HCT116 (cell line): ENCODE data around the gene PRTG. TPM values are rescaled to one million over a fixed set of nuclear protein-coding genes. Genes with fewer than 3 reads are reported as not detected.

ENCODE experiments used
- ATAC-seq: fragments of 200-7000 bp; cut with Tn5 transposase; 2 replicates; pipeline ENCODE4 v1.9.1; 2020; ENCODE audit warnings: mild to moderate bottlenecking, moderate library complexity
- BruUV-seq: library from RNA; stranded (reverse); fragments of 400-500 nt; replicated peaks from 2 replicates; lab custom pipeline; 2021; lab: Mats Ljungman, UMichigan
- CTCF ChIA-PET: fragments of 300-600 bp; sonication (Branson Sonifier 250); formaldehyde crosslinking; loops from one replicate; lab custom pipeline; 2021; ENCODE audit warnings: antibody characterized with exemption; lab: Charles Lee
- POLR2A ChIA-PET: fragments of 300-600, 350-600 bp; sonication (Branson Sonifier 250); formaldehyde crosslinking; loops from one replicate; lab custom pipeline; 2021; ENCODE audit warnings: antibody characterized with exemption; lab: Charles Lee
- RAD21 ChIA-PET, 2 experiments: fragments of 300-600 bp; sonication (Branson Sonifier 250); formaldehyde crosslinking; loops; one replicate each; lab custom pipeline; 2023; ENCODE audit warnings: low total read pairs in 2 of 2; ENCODE audit not compliant: uncharacterized antibody in 2 of 2, unreplicated experiment in 2 of 2, low non-redundant PET in 1 of 2; lab: Charles Lee
- DNase-seq: peaks from one replicate; pipeline ENCODE4 v3.0.0-alpha.2; 2010; ENCODE audit warnings: low read depth, low spot score
- H2AFZ ChIP-seq: fragments of 200-600 bp; shearing (Covaris generic), sonication (generic); 2 replicates; pipeline ENCODE4 v1.6.1; 2017; ENCODE audit warnings: low read depth, mixed run types, mixed read lengths, antibody characterized with exemption, low read length; ENCODE audit not compliant: poor library complexity, severe bottlenecking
- H3K27ac ChIP-seq: 2 replicates; pipeline ENCODE4 v1.5.1; 2012; ENCODE audit warnings: low read depth, low read length
- H3K27me3 ChIP-seq: fragments of 200-600 bp; sonication (generic); 2 replicates; pipeline ENCODE4 v1.6.1; 2016; ENCODE audit warnings: mixed run types, low read length, mixed read lengths; ENCODE audit not compliant: insufficient read depth
- H3K36me3 ChIP-seq, 2 experiments: fragments of 200-500 bp in 1 of 2; fragments of 200-600 bp in 1 of 2; sonication (Bioruptor generic) in 1 of 2; sonication (generic) in 1 of 2; 2 replicates each; pipeline versions ENCODE4 v1.5.1 to v1.6.1; 2014 to 2016; ENCODE audit warnings: low read length in 2 of 2, inconsistent platforms in 1 of 2, mixed read lengths in 1 of 2, mixed run types in 1 of 2; ENCODE audit not compliant: insufficient read depth in 2 of 2, control insufficient read depth in 1 of 2
- H3K4me1 ChIP-seq, 2 experiments: fragments of 200-600 bp in 1 of 2; sonication (generic) in 1 of 2; 2 replicates each; pipeline versions ENCODE4 v1.5.1 to v1.6.1; 2012 to 2017; ENCODE audit warnings: low read length in 2 of 2, inconsistent platforms in 1 of 2, mild to moderate bottlenecking in 1 of 2, mixed read lengths in 1 of 2, mixed run types in 1 of 2, moderate library complexity in 1 of 2; ENCODE audit not compliant: insufficient read depth in 2 of 2, control insufficient read depth in 1 of 2
- H3K4me2 ChIP-seq: fragments of 200-600 bp; sonication (generic); 2 replicates; pipeline ENCODE4 v1.6.1; 2017; ENCODE audit warnings: mixed run types, low read length, mixed read lengths
- H3K4me3 ChIP-seq, 2 experiments: fragments of 200-600 bp in 1 of 2; sonication (generic) in 1 of 2; replicated peaks in 1 of 2; 2 replicates each; pipeline ENCODE4 v1.5.1; 2011 to 2016; ENCODE audit warnings: low read length in 2 of 2, control low read depth in 1 of 2, low read depth in 1 of 2, mild to moderate bottlenecking in 1 of 2, mixed read lengths in 1 of 2, mixed run types in 1 of 2
- H3K79me2 ChIP-seq: fragments of 200-600 bp; sonication (generic); 2 replicates; pipeline ENCODE4 v1.6.1; 2017; ENCODE audit warnings: mild to moderate bottlenecking, mixed run types, low read length, moderate library complexity, mixed read lengths; ENCODE audit not compliant: insufficient read depth
- H3K9ac ChIP-seq: fragments of 200-600 bp; sonication (generic); 2 replicates; pipeline ENCODE4 v1.6.1; 2016; ENCODE audit warnings: low read length, mixed read lengths
- H3K9me2 ChIP-seq: fragments of 200-600 bp; sonication (generic), shearing (Covaris generic); 2 replicates; pipeline ENCODE4 v1.6.1; 2017; ENCODE audit warnings: mixed run types, mild to moderate bottlenecking, moderate library complexity; ENCODE audit not compliant: insufficient read depth
- H3K9me3 ChIP-seq, 2 experiments: fragments of 200-500 bp in 1 of 2; fragments of 200-600 bp in 1 of 2; sonication (Bioruptor generic) in 1 of 2; sonication (generic) in 1 of 2; 2 replicates each; pipeline ENCODE4 v1.6.1; 2014 to 2017; ENCODE audit warnings: low read length in 2 of 2, mixed read lengths in 2 of 2, inconsistent platforms in 1 of 2, low read depth in 1 of 2, mild to moderate bottlenecking in 1 of 2, mixed run types in 1 of 2, moderate library complexity in 1 of 2; ENCODE audit not compliant: control insufficient read depth in 1 of 2, insufficient read depth in 1 of 2
- H4K20me1 ChIP-seq: fragments of 200-600 bp; sonication (generic), shearing (Covaris generic); 2 replicates; pipeline ENCODE4 v1.6.1; 2017; ENCODE audit warnings: mixed run types, mild to moderate bottlenecking, moderate library complexity; ENCODE audit not compliant: insufficient read depth
- ATF3 ChIP-seq: IDR thresholded peaks from 2 replicates; pipeline ENCODE4 v1.6.1; 2012
- CBX3 ChIP-seq: IDR thresholded peaks from 2 replicates; pipeline ENCODE4 v1.6.1; 2012; ENCODE audit warnings: low read depth
- CTCF ChIP-seq, 3 experiments: fragments of 200-600 bp in 1 of 3; sonication (generic) in 1 of 3; IDR thresholded peaks in 2 of 3; conservative IDR thresholded peaks in 1 of 3; 2 replicates each; pipeline ENCODE4 v1.5.1; 2012 to 2017; ENCODE audit warnings: low read depth in 2 of 3, low read length in 2 of 3, antibody characterized with exemption in 1 of 3, borderline replicate concordance in 1 of 3, control low read depth in 1 of 3, mild to moderate bottlenecking in 1 of 3, mixed read lengths in 1 of 3, mixed run types in 1 of 3, moderate library complexity in 1 of 3; ENCODE audit not compliant: insufficient read depth in 1 of 3
- EGR1 ChIP-seq: IDR thresholded peaks from 2 replicates; pipeline ENCODE4 v1.6.1; 2012; ENCODE audit warnings: low read depth
- ELF1 ChIP-seq: IDR thresholded peaks from 2 replicates; pipeline ENCODE4 v1.6.1; 2012; ENCODE audit warnings: low read depth, borderline replicate concordance
- EZH2phosphoT487 ChIP-seq: fragments of 200-600 bp; IDR thresholded peaks from 2 replicates; pipeline ENCODE4 v1.6.1; 2018; ENCODE audit warnings: antibody characterized with exemption, borderline replicate concordance
- JUND ChIP-seq: IDR thresholded peaks from 2 replicates; pipeline ENCODE4 v1.6.1; 2012
- MAX ChIP-seq: IDR thresholded peaks from 2 replicates; pipeline ENCODE4 v1.6.1; 2012
- POLR2A ChIP-seq: IDR thresholded peaks from 2 replicates; pipeline ENCODE4 v1.7.0; 2011; ENCODE audit warnings: borderline replicate concordance; ENCODE audit not compliant: insufficient read depth, insufficient read length; ENCODE audit errors: extremely low read depth
- POLR2AphosphoS5 ChIP-seq: IDR thresholded peaks from 2 replicates; pipeline ENCODE4 v1.6.1; 2011; ENCODE audit warnings: mild to moderate bottlenecking, low read depth, low read length, moderate library complexity
- SIN3A ChIP-seq: IDR thresholded peaks from 2 replicates; pipeline ENCODE4 v1.6.1; 2012; ENCODE audit warnings: low read depth
- SRF ChIP-seq: IDR thresholded peaks from 2 replicates; pipeline ENCODE4 v1.6.1; 2012; ENCODE audit warnings: low read depth
- YY1 ChIP-seq: IDR thresholded peaks from 2 replicates; pipeline ENCODE4 v1.6.1; 2011; ENCODE audit warnings: low read length, low read depth, moderate library complexity, mild to moderate bottlenecking; ENCODE audit not compliant: insufficient replicate concordance; ENCODE audit errors: extremely low read depth
- ZBTB33 ChIP-seq: IDR thresholded peaks from 2 replicates; pipeline ENCODE4 v1.6.1; 2011; ENCODE audit warnings: mild to moderate bottlenecking, low read length, moderate library complexity; ENCODE audit not compliant: insufficient replicate concordance; ENCODE audit errors: extremely low read depth
- intact Hi-C: fragments of 100-400 bp; cut with micrococcal nuclease; formaldehyde crosslinking; loops from 2 replicates; pipeline ENCODE4 v1.10.0; 2022
- total RNA-seq: library from RNA; stranded (reverse); gene quantifications from one replicate; pipeline ENCODE4 v1.2.1, GENCODE V29; 2021; ENCODE audit not compliant: unreplicated experiment

Gene PRTG
- total RNA-seq, 1 experiment from 2014 or later: not detected

GRCh38 chr15:55707518-55707917 is 35.4 kb downstream of the PRTG start:
- ChIA-PET CTCF (no interaction called here), POLR2A (no interaction called here), RAD21 (no interaction called here)
- no peak for DNase-seq
- no peak overlapping the region for H3K27ac ChIP-seq
- H3K36me3 ChIP-seq: no peaks in the 10 kb centered on the region
- no peaks in the 10 kb centered on the region for H3K9me3 ChIP-seq
- no peaks in the 10 kb centered on the region for H3K79me2 ChIP-seq
- H3K4me2 ChIP-seq: no peak overlapping the region
- H4K20me1 ChIP-seq: no peaks in the 10 kb centered on the region
- H3K9ac ChIP-seq: no peak overlapping the region
- ATAC-seq: no peak
- no peaks in the 10 kb centered on the region for H3K9me2 ChIP-seq
- intact Hi-C loops: no loop called here
- no peak overlapping the region for H3K4me3 ChIP-seq
- TF ChIP-seq SIN3A (no peak), ELF1 (no peak)
- no TSS peak for BruUV-seq
- no peaks in the 10 kb centered on the region for H3K4me1 ChIP-seq
- no peak overlapping the region for H2AFZ ChIP-seq
- no peaks in the 10 kb centered on the region for H3K27me3 ChIP-seq

- no peak for DNase-seq
- ChIA-PET CTCF (no interaction called here), POLR2A (interaction anchor here (2.1 kb wide), 1 partner anchor 10 kb away, joined by 4 read pairs; no protein-coding TSS in a partner anchor)
- TF ChIP-seq ZBTB33: no peak
- TF ChIP-seq YY1: no peak
- TF ChIP-seq ATF3: no peak
- no peak for TF ChIP-seq POLR2A
- TF ChIP-seq ELF1: no peak
- TF ChIP-seq JUND: no peak
- TF ChIP-seq MAX: no peak
- TF ChIP-seq POLR2AphosphoS5: no peak
- no peak for TF ChIP-seq CBX3
- TF ChIP-seq CTCF (IDR thresholded peaks at IDR 0.05 in 2 of 3, conservative IDR thresholded peaks at IDR 0.05 in 1 of 3; ENCODE audit: borderline replicate concordance in 1 of 3, insufficient read depth in 1 of 3, low read depth in 2 of 3, low read length in 2 of 3): no peak
- no peak for TF ChIP-seq EGR1
- no peak for TF ChIP-seq EZH2phosphoT487
- TF ChIP-seq SRF: no peak
- no peak for TF ChIP-seq SIN3A
Observed at GRCh38 chr15:55703873-55704301, 39.1 kb downstream of the PRTG start.

More at GRCh38 chr15:55703873-55704301, 39.1 kb downstream of the PRTG start:
- Histone ChIP-seq H3K79me2 (no peaks in the 10 kb centered on the region), H3K9me2 (no peaks in the 10 kb centered on the region), H3K27me3 (no peaks in the 10 kb centered on the region), H3K27ac (no peak overlapping the region), H3K9me3 (no peaks in the 10 kb centered on the region), H3K4me1 (no peaks in the 10 kb centered on the region), H3K4me2 (no peak overlapping the region), H3K9ac (no peak overlapping the region), H3K4me3 (no peak overlapping the region), H2AFZ (no peak overlapping the region), H4K20me1 (no peaks in the 10 kb centered on the region), H3K36me3 (no peaks in the 10 kb centered on the region)
- ATAC-seq: no peak
- intact Hi-C loops: no loop called here
- RAD21 ChIA-PET: no interaction called here
- no TSS peak for BruUV-seq
